Measurements from ENCODE around the gene B3GNT3.

Gene B3GNT3

GRCh38 chr19:17860993-17861360 is 66.0 kb downstream of the B3GNT3 start:
- no peak for DNase-seq (ENCODE audit: low spot score)

- DNase-seq (ENCODE audit: low spot score): no peak
Observed at GRCh38 chr19:17861542-17862402, 66.8 kb downstream of the B3GNT3 start.

GRCh38 chr19:17862711-17863519 is 68.0 kb downstream of the B3GNT3 start:
- DNase-seq (ENCODE audit: low spot score): no peak

Data from kidney tubule cell (primary cell).